Hematopoietic multipotent progenitor cell (in vitro differentiated cells): ENCODE results near the gene MBP. TPM values are rescaled to one million over a fixed set of nuclear protein-coding genes. Genes with fewer than 3 reads are reported as not detected.

ENCODE experiments used
- DNase-seq, 3 donors: peaks; one replicate each; pipeline ENCODE4 v3.0.0-alpha.2; 2011 to 2015; ENCODE audit warnings: low read depth in 2 of 3, low spot score in 2 of 3
- total RNA-seq: library from RNA; depleted of rRNA; stranded (reverse); fragments of >200 nt; gene quantifications from one replicate; pipeline ENCODE4 v1.2.3, GENCODE V29; 2012

MBP gene
- total RNA-seq, 1 donor, result 47.7 TPM

GRCh38 chr18:77069931-77070330 is 62.7 kb downstream of the MBP start:
- DNase-seq, result no peak

GRCh38 chr18:77069482-77069881 is 63.1 kb downstream of the MBP start:
- DNase-seq, result no peak

GRCh38 chr18:77068321-77069312 is 64.0 kb downstream of the MBP start:
- DNase-seq, result peak in 1 of 3 donors; percentile 71

- peak in 2 of 3 donors; percentile 64 to 82 for DNase-seq
Measured at GRCh38 chr18:77067291-77068061, 65.1 kb downstream of the MBP start.

DNA sequence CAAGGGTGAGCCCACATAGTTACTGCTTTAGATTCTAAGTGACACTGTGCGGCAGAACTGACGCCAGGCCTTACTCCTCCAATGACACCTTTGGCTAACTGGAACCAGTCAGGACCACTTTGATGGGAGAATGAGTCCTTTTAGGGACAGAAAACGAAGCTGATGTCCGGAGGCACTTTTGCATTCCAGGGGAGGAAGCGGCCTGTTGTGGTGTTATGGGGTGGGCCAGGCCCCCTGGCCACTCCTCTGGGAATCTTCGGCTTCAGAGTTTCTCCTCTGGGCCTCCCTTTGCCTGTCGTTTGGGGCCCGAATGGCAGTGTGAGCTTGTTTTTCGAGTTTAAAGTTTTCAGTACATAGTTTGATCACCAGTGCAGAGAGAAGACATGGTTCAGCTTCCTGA is 65.9 kb downstream of the MBP start:
- DNase-seq, result no peak

GRCh38 chr18:77066101-77066500 is 66.5 kb downstream of the MBP start:
- DNase-seq, result no peak

GRCh38 chr18:77065221-77065981 is 67.2 kb downstream of the MBP start:
- DNase-seq, result peak in 2 of 3 donors; percentile 88 to 92

DNA sequence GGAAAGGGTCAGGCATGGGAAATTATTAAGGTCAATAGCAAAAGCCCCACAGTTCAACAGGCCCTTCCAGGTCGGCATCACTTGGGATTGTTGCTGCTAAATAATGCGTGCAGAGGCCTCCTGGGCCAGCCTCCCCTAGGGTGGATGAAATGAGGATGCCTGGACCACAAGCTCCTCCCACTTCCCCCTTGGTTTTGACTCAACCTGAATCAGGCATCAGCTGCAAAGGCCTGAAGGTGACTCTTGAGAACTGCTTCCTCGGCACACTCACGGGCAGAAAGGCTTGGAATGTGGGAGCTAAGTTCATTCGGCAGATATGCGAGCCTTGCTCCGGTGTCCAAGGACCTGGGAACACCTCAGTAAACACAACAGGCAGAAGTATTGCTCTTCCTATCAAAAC is 69.3 kb downstream of the MBP start:
- DNase-seq, result peak in 2 of 3 donors; percentile 75

GRCh38 chr18:77062518-77063003 is 70.0 kb downstream of the MBP start:
- DNase-seq, result no peak

DNA sequence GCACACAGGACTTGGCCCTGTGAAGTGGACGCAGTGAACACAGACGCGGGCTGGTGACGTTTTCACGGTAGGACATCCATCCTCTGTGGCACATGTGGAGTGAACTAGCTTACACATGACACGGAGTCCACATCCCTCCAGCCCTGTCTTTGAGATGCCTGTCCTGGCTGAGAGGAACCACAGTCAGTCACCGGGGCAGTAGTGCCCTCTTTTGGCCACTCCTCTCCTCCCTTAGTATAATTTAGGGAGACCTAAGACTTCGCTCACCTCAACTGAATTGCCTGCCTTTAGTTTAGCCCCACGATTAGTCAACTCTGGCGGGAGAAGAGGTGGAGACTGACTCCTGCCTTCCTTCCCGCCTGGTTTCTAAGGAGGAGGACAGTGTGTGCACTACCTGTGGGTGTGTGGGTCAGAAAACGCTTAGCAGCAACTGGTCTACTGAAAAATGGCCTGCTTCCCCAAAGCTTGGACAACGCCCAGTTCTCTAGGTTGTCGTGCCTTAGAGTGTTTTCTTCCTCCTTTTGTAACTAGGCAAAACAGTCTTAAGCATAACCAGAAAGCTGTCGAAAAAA is 70.6 kb downstream of the MBP start:
- DNase-seq, result peak in 2 of 3 donors; percentile 61 to 85

GRCh38 chr18:77061281-77061945 is 71.2 kb downstream of the MBP start:
- no peak for DNase-seq

GRCh38 chr18:77060151-77060550 is 72.4 kb downstream of the MBP start:
- DNase-seq, result no peak

DNA sequence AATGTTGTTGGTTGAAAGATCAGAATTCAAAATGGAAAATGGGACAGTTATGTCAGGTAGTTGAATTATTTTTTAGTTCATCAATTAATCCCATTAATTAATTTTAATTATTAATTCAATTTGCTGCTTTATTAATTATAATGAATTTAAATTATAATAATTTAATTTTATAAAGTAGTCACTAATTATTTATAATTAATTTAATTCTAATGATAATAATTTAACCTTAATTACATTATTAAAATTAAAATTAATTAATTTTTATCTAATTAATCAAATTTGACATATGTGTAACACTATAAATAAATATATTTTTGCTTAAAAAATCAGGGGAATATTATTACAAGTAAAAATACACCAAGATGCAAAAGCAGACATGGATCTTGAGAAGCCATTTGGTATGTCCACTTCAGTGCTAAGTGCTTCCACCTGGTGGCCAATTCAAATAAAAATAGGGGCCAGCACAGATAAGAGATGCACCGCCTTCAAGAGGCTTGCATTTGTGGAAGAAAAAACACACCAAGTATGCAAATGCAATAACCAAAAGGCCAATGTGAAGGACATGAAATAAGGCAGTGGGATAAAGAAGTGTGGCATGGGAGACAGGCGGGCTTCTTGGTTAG is 73.2 kb downstream of the MBP start:
- peak in 2 of 3 donors; percentile 67 to 77 for DNase-seq

GRCh38 chr18:77058290-77058835 is 74.2 kb downstream of the MBP start:
- no peak for DNase-seq

GRCh38 chr18:77057006-77057395 is 75.6 kb downstream of the MBP start:
- DNase-seq, result no peak

DNA sequence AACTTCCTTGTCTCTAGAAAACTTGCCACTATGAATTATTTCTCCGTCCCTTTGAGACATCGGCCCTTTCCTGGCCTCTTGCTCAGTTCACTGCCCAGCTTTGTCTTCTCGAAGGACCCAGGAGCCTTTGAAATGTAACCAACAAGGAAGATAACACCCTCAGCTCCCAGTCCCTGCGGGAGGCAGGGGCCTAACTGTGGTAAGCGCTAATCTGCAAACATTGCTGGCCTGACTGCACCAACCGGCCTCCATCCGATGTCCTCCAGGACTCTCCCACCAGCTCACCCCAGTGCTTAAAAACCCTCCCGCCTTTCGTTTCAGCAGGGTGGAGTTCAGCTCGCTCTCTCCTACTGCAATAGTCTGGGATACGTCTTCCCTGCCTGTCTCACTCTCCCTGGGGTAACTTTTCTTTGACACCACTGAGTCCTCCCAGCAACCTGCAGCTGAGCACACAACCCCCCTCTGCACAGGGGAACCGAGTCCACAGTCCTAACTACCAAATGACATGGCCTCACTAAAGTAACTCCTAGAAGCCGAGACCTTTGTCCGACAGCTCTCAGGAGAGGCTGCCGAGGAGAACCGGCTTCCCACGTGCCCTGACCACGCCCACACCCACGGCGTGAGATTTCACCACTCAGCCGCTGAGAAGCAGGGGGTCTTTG is 76.1 kb downstream of the MBP start:
- DNase-seq, result no peak

GRCh38 chr18:77055429-77056300 is 76.9 kb downstream of the MBP start:
- no peak for DNase-seq
